Fibroblast of lung (primary cell): Measurements from ENCODE around the gene RPS16. TPM values are rescaled to one million over a fixed set of nuclear protein-coding genes. Genes with fewer than 3 reads are reported as not detected.

ENCODE experiments used
- DNase-seq, 2 donors: peaks; one replicate each; pipeline versions ENCODE4 v3.0.0 to v3.0.0-alpha.2; 2010; ENCODE audit warnings: low read depth in 2 of 2
- H2AFZ ChIP-seq: 2 replicates; pipeline ENCODE4 v1.5.1; 2012; ENCODE audit warnings: low read length, control low read depth, inconsistent platforms
- H3K27ac ChIP-seq: 2 replicates; pipeline ENCODE4 v1.5.1; 2011; ENCODE audit warnings: low read length, control low read depth; ENCODE audit not compliant: insufficient read depth
- H3K27me3 ChIP-seq: 2 replicates; pipeline ENCODE4 v1.5.1; 2011; ENCODE audit warnings: mild to moderate bottlenecking, low read length; ENCODE audit not compliant: control insufficient read depth, insufficient read depth
- H3K36me3 ChIP-seq: 2 replicates; pipeline ENCODE4 v1.5.1; 2011; ENCODE audit warnings: low read length; ENCODE audit not compliant: control insufficient read depth, insufficient read depth
- H3K4me1 ChIP-seq: 2 replicates; pipeline ENCODE4 v1.5.1; 2011; ENCODE audit warnings: low read length; ENCODE audit not compliant: control insufficient read depth, insufficient read depth; ENCODE audit errors: extremely low read depth
- H3K4me2 ChIP-seq: 2 replicates; pipeline ENCODE4 v1.5.1; 2011; ENCODE audit warnings: low read length, control low read depth; ENCODE audit not compliant: insufficient read depth; ENCODE audit errors: extremely low read depth
- H3K4me3 ChIP-seq, 4 experiments: fragments of 200-600 bp in 1 of 4; sonication (generic) in 1 of 4; replicated peaks in 1 of 4; 2 replicates each; pipeline ENCODE4 v1.5.1; 2011 to 2016; ENCODE audit warnings: low read length in 4 of 4, low read depth in 3 of 4, mild to moderate bottlenecking in 3 of 4, control low read depth in 2 of 4, inconsistent platforms in 1 of 4, mixed read lengths in 1 of 4; ENCODE audit not compliant: insufficient read depth in 1 of 4; ENCODE audit errors: control extremely low read depth in 1 of 4
- H3K79me2 ChIP-seq: 2 replicates; pipeline ENCODE4 v1.5.1; 2012; ENCODE audit warnings: mild to moderate bottlenecking, low read length, inconsistent platforms; ENCODE audit not compliant: control insufficient read depth, insufficient read depth
- H3K9ac ChIP-seq: 2 replicates; pipeline ENCODE4 v1.5.1; 2011; ENCODE audit warnings: mild to moderate bottlenecking, low read length, control low read depth; ENCODE audit not compliant: insufficient read depth
- H3K9me3 ChIP-seq: 2 replicates; pipeline ENCODE4 v1.5.1; 2012; ENCODE audit warnings: low read depth, low read length; ENCODE audit not compliant: control insufficient read depth, insufficient read depth
- H4K20me1 ChIP-seq: 2 replicates; pipeline ENCODE4 v1.5.1; 2011; ENCODE audit warnings: low read length; ENCODE audit not compliant: control insufficient read depth, insufficient read depth; ENCODE audit errors: extremely low read depth
- EZH2 ChIP-seq: IDR thresholded peaks from 2 replicates; pipeline ENCODE4 v1.5.1; 2012; ENCODE audit warnings: low read length, control low read depth, mild to moderate bottlenecking; ENCODE audit errors: missing control alignments
- polyA plus RNA-seq, 2 donors: library from polyadenylated mRNA; depleted of rRNA in 1 of 2; stranded (reverse) in 1 of 2; unstranded in 1 of 2; fragments of >200 nt; gene quantifications; 2 replicates each; pipeline ENCODE4 v1.2.1, GENCODE V29; 2011 to 2012; ENCODE audit warnings: missing spikeins in 1 of 2
- total RNA-seq: library from RNA; depleted of rRNA; stranded (reverse); fragments of >200 nt; gene quantifications from 2 replicates; pipeline ENCODE4 v1.2.1, GENCODE V29; 2014
- TF ChIP-seq, protein P1 (sequence below), 2 donors: IDR thresholded peaks in 1 of 2; conservative IDR thresholded peaks in 1 of 2; 1 replicate in 1 of 2; 2 replicates in 1 of 2; pipeline ENCODE4 v1.5.1; 2011 to 2012; ENCODE audit warnings: low read length in 2 of 2, control low read depth in 1 of 2, inconsistent platforms in 1 of 2, low read depth in 1 of 2, mild to moderate bottlenecking in 1 of 2

Gene RPS16
- total and polyA plus RNA-seq, 2 donors (not counting 1 experiment from before 2014, with no cell fraction given) = 149 to 1,704 TPM

DNA sequence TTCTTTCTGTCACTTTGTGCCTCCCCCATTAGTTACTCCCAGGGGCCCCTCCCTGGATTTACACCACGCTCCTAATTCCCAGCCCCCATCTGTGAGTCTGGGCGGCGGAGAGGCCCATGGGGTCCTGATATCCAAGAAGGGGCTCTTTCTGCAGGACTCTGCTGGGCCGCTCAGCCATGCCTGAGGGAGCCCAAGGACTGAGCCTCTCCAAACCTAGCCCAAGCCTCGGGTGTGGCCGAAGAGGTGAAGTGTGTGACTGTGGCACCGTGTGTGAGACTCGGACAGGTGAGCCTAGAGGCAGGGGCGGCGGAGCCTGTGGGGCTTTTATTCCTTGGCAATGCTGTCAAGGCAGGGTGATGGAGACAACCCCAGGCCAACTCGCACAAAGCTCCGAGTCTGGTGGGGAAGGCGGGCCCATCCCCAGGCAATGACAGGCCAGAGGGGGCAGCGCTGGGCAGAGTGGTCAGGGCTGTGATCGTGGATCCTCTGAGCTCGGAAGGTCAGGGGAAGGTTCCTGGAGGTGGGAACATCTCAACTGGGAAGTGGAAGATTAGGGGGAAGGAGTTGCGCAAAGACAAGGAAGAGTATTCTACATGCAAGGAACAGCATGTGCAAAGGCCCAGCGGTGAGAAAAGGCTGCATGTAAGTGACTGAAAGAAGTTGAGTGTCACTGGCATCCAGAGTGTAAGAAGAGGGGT, 21.7 kb downstream of the RPS16 start:
- peak in 1 of 2 donors; percentile 40 for DNase-seq
- Histone ChIP-seq H2AFZ (no peak overlapping the region), H3K9me3 (no peaks in the 10 kb centered on the region), H3K9ac (peak overlapping the region; percentile 74), H3K36me3 (peaks cover 12% of the 10 kb centered on the region), H3K27me3 (no peaks in the 10 kb centered on the region), H4K20me1 (no peaks in the 10 kb centered on the region), H3K4me1 (peaks cover 15% of the 10 kb centered on the region), H3K4me2 (peak overlapping the region; percentile 86), H3K79me2 (peaks cover 25% of the 10 kb centered on the region), H3K4me3 (peak overlapping the region; percentile 71 to 98 (median 84)), H3K27ac (peak overlapping the region; percentile 61)
- TF ChIP-seq EZH2 = no peak
- TF ChIP-seq, protein P1, sequence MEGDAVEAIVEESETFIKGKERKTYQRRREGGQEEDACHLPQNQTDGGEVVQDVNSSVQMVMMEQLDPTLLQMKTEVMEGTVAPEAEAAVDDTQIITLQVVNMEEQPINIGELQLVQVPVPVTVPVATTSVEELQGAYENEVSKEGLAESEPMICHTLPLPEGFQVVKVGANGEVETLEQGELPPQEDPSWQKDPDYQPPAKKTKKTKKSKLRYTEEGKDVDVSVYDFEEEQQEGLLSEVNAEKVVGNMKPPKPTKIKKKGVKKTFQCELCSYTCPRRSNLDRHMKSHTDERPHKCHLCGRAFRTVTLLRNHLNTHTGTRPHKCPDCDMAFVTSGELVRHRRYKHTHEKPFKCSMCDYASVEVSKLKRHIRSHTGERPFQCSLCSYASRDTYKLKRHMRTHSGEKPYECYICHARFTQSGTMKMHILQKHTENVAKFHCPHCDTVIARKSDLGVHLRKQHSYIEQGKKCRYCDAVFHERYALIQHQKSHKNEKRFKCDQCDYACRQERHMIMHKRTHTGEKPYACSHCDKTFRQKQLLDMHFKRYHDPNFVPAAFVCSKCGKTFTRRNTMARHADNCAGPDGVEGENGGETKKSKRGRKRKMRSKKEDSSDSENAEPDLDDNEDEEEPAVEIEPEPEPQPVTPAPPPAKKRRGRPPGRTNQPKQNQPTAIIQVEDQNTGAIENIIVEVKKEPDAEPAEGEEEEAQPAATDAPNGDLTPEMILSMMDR (conservative IDR thresholded peaks at IDR 0.05 in 1 of 2, IDR thresholded peaks at IDR 0.05 in 1 of 2; ENCODE audit: low read depth in 1 of 2, low read length in 2 of 2) = peak; percentile 17 to 20

DNA sequence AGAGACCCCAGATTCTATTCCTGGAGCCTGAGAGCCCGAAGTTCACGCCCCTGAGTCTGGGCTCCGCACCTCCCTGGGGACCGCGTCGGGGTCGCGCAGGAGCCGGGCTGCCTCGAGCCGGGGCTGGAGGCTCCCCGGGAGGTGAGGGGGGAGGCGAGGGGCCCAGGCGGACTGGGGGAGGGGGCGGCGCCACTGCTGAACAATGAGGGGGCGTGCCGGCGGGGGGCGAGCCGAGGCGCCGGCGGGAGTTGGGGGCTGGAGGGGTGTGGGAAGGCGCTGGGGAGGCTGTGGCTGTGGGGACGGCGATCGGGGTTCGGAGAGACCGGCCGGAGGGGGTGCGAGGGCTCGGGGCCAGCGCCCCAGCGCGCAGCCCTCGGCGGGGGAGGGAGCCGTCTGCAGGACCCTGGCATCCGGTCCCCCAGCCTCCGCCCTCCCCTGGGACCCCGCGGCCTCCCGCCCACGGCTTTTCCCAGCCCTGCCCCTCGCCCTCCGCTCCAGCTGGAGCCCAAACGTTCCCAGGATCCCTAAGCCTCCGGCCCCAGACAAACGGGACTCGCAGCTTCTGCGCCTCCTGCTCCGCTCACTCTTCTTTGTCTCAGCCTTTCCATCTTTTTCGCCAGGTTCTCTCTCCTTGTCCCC, 22.4 kb downstream of the RPS16 start:
- peak; percentile 51 to 66 for DNase-seq
- no peak for TF ChIP-seq EZH2
- TF ChIP-seq, protein P1 (conservative IDR thresholded peaks at IDR 0.05 in 1 of 2, IDR thresholded peaks at IDR 0.05 in 1 of 2; ENCODE audit: low read depth in 1 of 2, low read length in 2 of 2) = no peak
- peak overlapping the region; percentile 91 for H3K27ac ChIP-seq
- peaks cover 1% of the 10 kb centered on the region for H4K20me1 ChIP-seq
- peaks cover 32% of the 10 kb centered on the region for H3K79me2 ChIP-seq
- H2AFZ ChIP-seq = no peak overlapping the region
- H3K9me3 ChIP-seq = no peaks in the 10 kb centered on the region
- H3K36me3 ChIP-seq = peaks cover 13% of the 10 kb centered on the region
- no peaks in the 10 kb centered on the region for H3K27me3 ChIP-seq
- H3K4me3 ChIP-seq = peak overlapping the region; percentile 81 to 98 (median 86)
- peak overlapping the region; percentile 86 for H3K4me2 ChIP-seq
- peaks cover 15% of the 10 kb centered on the region for H3K4me1 ChIP-seq
- H3K9ac ChIP-seq = peak overlapping the region; percentile 74

DNA sequence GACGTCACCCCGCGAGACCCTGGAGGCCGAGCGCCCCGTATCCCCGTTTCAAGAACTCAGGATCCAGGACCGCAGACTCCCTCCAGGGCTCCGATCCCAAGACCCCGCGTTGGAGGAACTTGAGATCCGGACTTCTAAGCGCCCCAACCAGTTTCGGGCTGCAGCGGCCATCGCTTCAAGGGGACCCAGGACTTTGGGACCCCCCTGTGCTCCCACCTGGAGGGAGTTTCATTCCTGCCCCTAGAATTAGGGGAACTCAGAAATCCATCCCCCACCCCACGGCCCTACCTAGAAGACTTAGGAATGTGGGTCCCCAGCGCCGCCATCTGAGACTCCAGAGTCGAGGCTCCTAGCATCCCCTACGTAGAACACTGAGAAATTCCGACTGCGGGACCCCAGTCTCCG, 22.9 kb downstream of the RPS16 start:
- no peak overlapping the region for H2AFZ ChIP-seq
- H3K4me2 ChIP-seq = peak overlapping the region; percentile 73
- H3K36me3 ChIP-seq = peaks cover 18% of the 10 kb centered on the region
- H3K4me3 ChIP-seq = peak overlapping the region; percentile 81 to 98 (median 86)
- H3K27me3 ChIP-seq = no peaks in the 10 kb centered on the region
- H4K20me1 ChIP-seq = peaks cover 5% of the 10 kb centered on the region
- TF ChIP-seq, protein P1 (conservative IDR thresholded peaks at IDR 0.05 in 1 of 2, IDR thresholded peaks at IDR 0.05 in 1 of 2; ENCODE audit: low read depth in 1 of 2, low read length in 2 of 2) = peak in 1 of 2 donors; percentile 30
- TF ChIP-seq EZH2 = no peak
- H3K9ac ChIP-seq = peak overlapping the region; percentile 74
- DNase-seq = no peak
- H3K79me2 ChIP-seq = peaks cover 37% of the 10 kb centered on the region
- peaks cover 15% of the 10 kb centered on the region for H3K4me1 ChIP-seq
- peak overlapping the region; percentile 91 for H3K27ac ChIP-seq
- H3K9me3 ChIP-seq = no peaks in the 10 kb centered on the region
